Hepatocyte (in vitro differentiated cells): ENCODE results near the gene SBF2. TPM values are rescaled to one million over a fixed set of nuclear protein-coding genes. Genes with fewer than 3 reads are reported as not detected.
A peak's percentile ranks its signal among the peaks of the same experiment; 100 is the strongest.

Experiments
- DNase-seq: peaks from one replicate; pipeline ENCODE4 v3.0.0-alpha.2; 2016; ENCODE audit warnings: low spot score
- H2AFZ ChIP-seq: fragments of 200-600 bp; sonication (generic); 2 replicates; pipeline ENCODE4 v1.6.0; 2016; ENCODE audit warnings: antibody characterized with exemption, mild to moderate bottlenecking
- H3K27ac ChIP-seq: fragments of 200-600 bp; sonication (generic); 2 replicates; pipeline ENCODE4 v1.5.1; 2016; ENCODE audit warnings: mild to moderate bottlenecking
- H3K27me3 ChIP-seq: fragments of 200-600 bp; sonication (generic); 2 replicates; pipeline ENCODE4 v1.6.1; 2016
- H3K36me3 ChIP-seq: fragments of 200-600 bp; sonication (generic); replicated peaks from 2 replicates; pipeline ENCODE4 v1.5.1; 2016; ENCODE audit warnings: low read depth; ENCODE audit not compliant: insufficient read depth
- H3K4me1 ChIP-seq: fragments of 200-600 bp; sonication (generic); 2 replicates; pipeline ENCODE4 v1.5.1; 2016; ENCODE audit warnings: mild to moderate bottlenecking, moderate library complexity; ENCODE audit not compliant: insufficient read depth
- H3K4me2 ChIP-seq: fragments of 200-600 bp; sonication (generic); 2 replicates; pipeline ENCODE4 v1.6.0; 2016
- H3K4me3 ChIP-seq: fragments of 200-600 bp; sonication (generic); 2 replicates; pipeline ENCODE4 v1.5.1; 2016; ENCODE audit warnings: mild to moderate bottlenecking
- H3K79me2 ChIP-seq: fragments of 200-600 bp; sonication (generic); 2 replicates; pipeline ENCODE4 v1.6.0; 2017; ENCODE audit warnings: mild to moderate bottlenecking
- H3K9me2 ChIP-seq: fragments of 200-600 bp; sonication (generic); replicated peaks from 2 replicates; pipeline ENCODE4 v1.6.0; 2017; ENCODE audit warnings: mild to moderate bottlenecking; ENCODE audit not compliant: insufficient read depth
- H3K9me3 ChIP-seq: fragments of 200-600 bp; sonication (generic); 2 replicates; pipeline ENCODE4 v1.5.1; 2016; ENCODE audit warnings: low read depth, mild to moderate bottlenecking
- H4K20me1 ChIP-seq: fragments of 200-600 bp; sonication (generic); 2 replicates; pipeline ENCODE4 v1.6.0; 2016; ENCODE audit warnings: mild to moderate bottlenecking; ENCODE audit not compliant: insufficient read depth, poor library complexity, severe bottlenecking
- EZH2 ChIP-seq: fragments of 200-600 bp; sonication (generic); IDR thresholded peaks from 2 replicates; pipeline ENCODE4 v1.6.1; 2016; ENCODE audit warnings: antibody characterized with exemption, mild to moderate bottlenecking, borderline replicate concordance
- EZH2phosphoT487 ChIP-seq: fragments of 200-600 bp; sonication (generic); IDR thresholded peaks from one replicate; pipeline ENCODE4 v1.6.1; 2018; ENCODE audit warnings: antibody characterized with exemption, mild to moderate bottlenecking, low read depth, moderate library complexity; ENCODE audit not compliant: unreplicated experiment, severe bottlenecking
- WGBS: methylation state at CpG from one replicate; pipeline ENCODE4 v1.1.6; 2016; ENCODE audit warnings: low lambda C conversion rate; ENCODE audit errors: missing lambda C conversion rate; 5-methylcytosine and 5-hydroxymethylcytosine counted together
- polyA plus RNA-seq: library from polyadenylated mRNA; unstranded; fragments of >200 nt; fragmentation: Nextera tagmentation; extraction: Ambion mirVana; gene quantifications from 2 replicates; pipeline ENCODE4 v1.2.1, GENCODE V29; 2016
- total RNA-seq: library from RNA; depleted of rRNA; stranded (reverse); fragments of >200 nt; gene quantifications from 2 replicates; pipeline ENCODE4 v1.2.3, GENCODE V29; 2014
- TF ChIP-seq, protein P1 (sequence below): fragments of 200-600 bp; sonication (generic); IDR thresholded peaks from 2 replicates; pipeline ENCODE4 v1.5.1; 2016; ENCODE audit warnings: antibody characterized with exemption, mild to moderate bottlenecking; ENCODE audit not compliant: poor library complexity

Gene SBF2
- total and polyA plus RNA-seq, 2 experiments from 2014 or later: 25.7 to 83.2 TPM

DNA sequence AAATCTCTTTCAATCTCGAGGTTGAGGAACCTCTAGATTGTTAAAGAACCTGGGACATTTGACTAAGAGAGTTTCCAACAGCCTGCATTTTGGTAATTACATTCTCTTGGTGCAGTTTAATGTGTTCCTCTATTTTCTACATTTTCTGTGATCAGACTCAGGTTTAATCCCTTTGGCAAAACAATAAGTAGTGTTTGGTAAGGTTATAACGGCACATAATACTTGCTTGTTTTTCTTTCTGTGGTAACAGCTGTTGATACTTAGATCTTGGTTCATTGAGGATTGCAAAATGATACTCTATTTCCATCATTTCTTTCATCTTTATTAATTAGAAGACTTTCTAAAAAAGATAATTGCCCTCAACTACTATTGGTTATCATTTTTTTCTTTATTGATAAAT is 271.3 kb downstream of the SBF2 start:
- Histone ChIP-seq H4K20me1 (no peaks in the 10 kb centered on the region), H3K4me2 (no peak overlapping the region), H3K27me3 (no peaks in the 10 kb centered on the region), H3K4me3 (no peak overlapping the region), H3K27ac (no peak overlapping the region), H3K4me1 (no peaks in the 10 kb centered on the region), H3K79me2 (no peaks in the 10 kb centered on the region), H2AFZ (no peak overlapping the region), H3K9me3 (no peaks in the 10 kb centered on the region), H3K36me3 (no peaks in the 10 kb centered on the region), H3K9me2 (no peaks in the 10 kb centered on the region)
- no peak for DNase-seq
- TF ChIP-seq, protein P1, sequence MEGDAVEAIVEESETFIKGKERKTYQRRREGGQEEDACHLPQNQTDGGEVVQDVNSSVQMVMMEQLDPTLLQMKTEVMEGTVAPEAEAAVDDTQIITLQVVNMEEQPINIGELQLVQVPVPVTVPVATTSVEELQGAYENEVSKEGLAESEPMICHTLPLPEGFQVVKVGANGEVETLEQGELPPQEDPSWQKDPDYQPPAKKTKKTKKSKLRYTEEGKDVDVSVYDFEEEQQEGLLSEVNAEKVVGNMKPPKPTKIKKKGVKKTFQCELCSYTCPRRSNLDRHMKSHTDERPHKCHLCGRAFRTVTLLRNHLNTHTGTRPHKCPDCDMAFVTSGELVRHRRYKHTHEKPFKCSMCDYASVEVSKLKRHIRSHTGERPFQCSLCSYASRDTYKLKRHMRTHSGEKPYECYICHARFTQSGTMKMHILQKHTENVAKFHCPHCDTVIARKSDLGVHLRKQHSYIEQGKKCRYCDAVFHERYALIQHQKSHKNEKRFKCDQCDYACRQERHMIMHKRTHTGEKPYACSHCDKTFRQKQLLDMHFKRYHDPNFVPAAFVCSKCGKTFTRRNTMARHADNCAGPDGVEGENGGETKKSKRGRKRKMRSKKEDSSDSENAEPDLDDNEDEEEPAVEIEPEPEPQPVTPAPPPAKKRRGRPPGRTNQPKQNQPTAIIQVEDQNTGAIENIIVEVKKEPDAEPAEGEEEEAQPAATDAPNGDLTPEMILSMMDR: no peak
- TF ChIP-seq EZH2phosphoT487 (no peak), EZH2 (no peak)
- WGBS: 77% methylated on average over 2 of the region's 2 CpGs

- Histone ChIP-seq H3K79me2 (no peaks in the 10 kb centered on the region), H3K27me3 (no peaks in the 10 kb centered on the region), H3K36me3 (no peaks in the 10 kb centered on the region), H2AFZ (no peak overlapping the region), H3K27ac (no peak overlapping the region), H4K20me1 (no peaks in the 10 kb centered on the region), H3K4me3 (no peak overlapping the region), H3K4me1 (no peaks in the 10 kb centered on the region), H3K4me2 (no peak overlapping the region), H3K9me3 (no peaks in the 10 kb centered on the region), H3K9me2 (no peaks in the 10 kb centered on the region)
- DNase-seq: no peak
- TF ChIP-seq, protein P1: no peak
- no peak for TF ChIP-seq EZH2phosphoT487
- TF ChIP-seq EZH2: no peak
- 39% methylated on average over 2 of the region's 2 CpGs for WGBS
Observed at GRCh38 chr11:10021563-10021962, 272.5 kb downstream of the SBF2 start.

DNA sequence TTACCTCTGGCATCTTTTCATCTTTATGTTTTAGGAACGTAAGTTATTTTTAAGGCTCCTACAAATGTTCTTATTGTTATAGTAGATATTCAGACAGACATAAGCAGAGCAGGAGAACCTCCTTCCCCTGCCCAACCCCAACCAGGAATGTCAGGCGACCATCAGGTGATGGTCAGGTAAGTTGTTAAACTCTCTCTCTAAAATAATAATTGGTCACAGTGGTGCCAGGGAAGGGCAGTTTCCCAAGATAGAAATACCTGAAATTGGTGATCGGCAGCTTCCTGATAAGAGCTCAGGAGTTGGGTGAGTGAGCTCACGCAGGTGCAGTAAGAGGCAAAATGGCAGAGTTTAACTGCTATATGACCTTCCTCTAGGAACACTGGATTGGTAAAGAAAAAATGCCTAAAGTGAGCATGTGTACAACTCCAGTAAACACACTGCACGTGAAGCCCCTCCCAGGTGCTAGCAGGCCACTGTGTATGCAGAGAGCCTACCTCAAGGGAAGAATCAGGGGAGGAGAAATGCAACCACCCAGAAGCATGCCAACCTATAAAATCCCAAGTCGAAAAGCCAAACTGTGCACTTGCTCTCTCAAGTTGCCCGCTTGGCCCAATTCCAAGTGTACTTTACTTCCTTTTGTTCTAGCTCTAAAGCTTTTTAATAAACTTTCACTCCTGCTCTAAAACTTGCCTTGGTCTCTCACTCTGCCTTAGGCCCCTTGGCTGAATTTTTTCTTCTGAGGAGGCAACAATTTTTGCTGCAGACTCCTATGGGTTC is 273.9 kb downstream of the SBF2 start:
- Histone ChIP-seq H3K27ac (no peak overlapping the region), H2AFZ (no peak overlapping the region), H4K20me1 (no peaks in the 10 kb centered on the region), H3K36me3 (no peaks in the 10 kb centered on the region), H3K4me2 (no peak overlapping the region), H3K4me3 (no peak overlapping the region), H3K4me1 (no peaks in the 10 kb centered on the region), H3K9me2 (no peaks in the 10 kb centered on the region), H3K79me2 (no peaks in the 10 kb centered on the region), H3K9me3 (no peaks in the 10 kb centered on the region), H3K27me3 (no peaks in the 10 kb centered on the region)
- DNase-seq: peak; percentile 34
- TF ChIP-seq, protein P1: no peak
- no peak for TF ChIP-seq EZH2
- TF ChIP-seq EZH2phosphoT487: no peak
- WGBS: 78% methylated on average over 7 of the region's 7 CpGs
